PC-3 (cell line): Measurements from ENCODE around the gene PRPSAP2. TPM values are rescaled to one million over a fixed set of nuclear protein-coding genes. Genes with fewer than 3 reads are reported as not detected.

Experiments
- ATAC-seq: fragments of 200-7000 bp; cut with Tn5 transposase; 2 replicates; pipeline ENCODE4 v1.9.1; 2020; ENCODE audit warnings: mild to moderate bottlenecking, moderate library complexity
- BruUV-seq: library from RNA; stranded (reverse); fragments of 400-500 nt; replicated peaks from 2 replicates; lab custom pipeline; 2021; lab: Mats Ljungman, UMichigan
- CTCF ChIA-PET: fragments of 300-600 bp; sonication (Branson Sonifier 250); formaldehyde crosslinking; loops from one replicate; lab custom pipeline; 2022; ENCODE audit warnings: antibody characterized with exemption; lab: Charles Lee
- POLR2A ChIA-PET: fragments of 300-600 bp; sonication (Branson Sonifier 250); formaldehyde crosslinking; loops from one replicate; lab custom pipeline; 2022; ENCODE audit warnings: antibody characterized with exemption; ENCODE audit not compliant: unreplicated experiment; lab: Charles Lee
- DNase-seq: peaks from one replicate; pipeline ENCODE4 v3.0.0-alpha.2; 2015
- H2AFZ ChIP-seq: fragments of 300-600 bp; sonication (generic); 2 replicates; pipeline ENCODE4 v1.6.0; 2016; ENCODE audit warnings: antibody characterized with exemption, low read length
- H3F3A ChIP-seq: fragments of 300-600 bp; sonication (generic); one replicate; pipeline ENCODE4 v1.6.0; 2017; ENCODE audit warnings: antibody characterized with exemption, low read length, control low read depth, mild to moderate bottlenecking; ENCODE audit not compliant: unreplicated experiment
- H3K27ac ChIP-seq: fragments of 300-600 bp; sonication (generic); 2 replicates; pipeline ENCODE4 v1.5.1; 2016; ENCODE audit warnings: mild to moderate bottlenecking, low read length
- H3K27me3 ChIP-seq: fragments of 300-600 bp; sonication (generic); 2 replicates; pipeline ENCODE4 v1.6.1; 2016; ENCODE audit warnings: low read length, mixed read lengths
- H3K36me3 ChIP-seq: fragments of 300-600 bp; sonication (generic); 2 replicates; pipeline ENCODE4 v1.6.1; 2016; ENCODE audit warnings: low read depth, mixed run types, low read length, mixed read lengths
- H3K4me1 ChIP-seq: fragments of 300-600 bp; sonication (generic); 2 replicates; pipeline ENCODE4 v1.5.1; 2016; ENCODE audit warnings: low read length; ENCODE audit not compliant: insufficient read depth
- H3K4me2 ChIP-seq: fragments of 300-600 bp; sonication (generic); 2 replicates; pipeline ENCODE4 v1.6.0; 2016; ENCODE audit warnings: low read length
- H3K4me3 ChIP-seq: fragments of 300-600 bp; sonication (generic); 2 replicates; pipeline ENCODE4 v1.5.1; 2016; ENCODE audit warnings: mild to moderate bottlenecking, low read length, mixed read lengths
- H3K79me2 ChIP-seq: fragments of 300-600 bp; sonication (generic); 2 replicates; pipeline ENCODE4 v1.6.1; 2017; ENCODE audit warnings: low read length, mixed read lengths
- H3K9ac ChIP-seq: fragments of 300-600 bp; sonication (generic); 2 replicates; pipeline ENCODE4 v1.6.0; 2016; ENCODE audit warnings: mild to moderate bottlenecking, low read length
- H3K9me2 ChIP-seq: fragments of 300-600 bp; sonication (generic); replicated peaks from 2 replicates; pipeline ENCODE4 v1.6.1; 2016; ENCODE audit warnings: mixed run types, low read length, mixed read lengths
- H3K9me3 ChIP-seq: fragments of 300-600 bp; sonication (generic); 2 replicates; pipeline ENCODE4 v1.6.1; 2016; ENCODE audit warnings: low read length, mixed read lengths
- H4K20me1 ChIP-seq: fragments of 300-600 bp; sonication (generic); 2 replicates; pipeline ENCODE4 v1.6.1; 2016; ENCODE audit warnings: low read length, mixed read lengths
- EZH2 ChIP-seq: fragments of 300-600 bp; sonication (generic); IDR thresholded peaks from one replicate; pipeline ENCODE4 v1.6.1; 2017; ENCODE audit warnings: antibody characterized with exemption, mild to moderate bottlenecking, low read length; ENCODE audit not compliant: unreplicated experiment
- EZH2phosphoT487 ChIP-seq: fragments of 300-600 bp; sonication (generic); IDR thresholded peaks from 2 replicates; pipeline ENCODE4 v1.6.1; 2018; ENCODE audit warnings: mild to moderate bottlenecking, antibody characterized with exemption, low read length, borderline replicate concordance
- intact Hi-C: fragments of 100-400 bp; cut with micrococcal nuclease; formaldehyde crosslinking; loops from 2 replicates; pipeline ENCODE4 v1.9.0; 2023
- total RNA-seq: library from RNA; depleted of rRNA; stranded (reverse); fragments of >200 nt; gene quantifications from 2 replicates; pipeline ENCODE4 v1.2.3, GENCODE V29; 2014
- TF ChIP-seq, protein P1 (sequence below): fragments of 300-600 bp; sonication (generic); conservative IDR thresholded peaks from 2 replicates; pipeline ENCODE4 v1.5.1; 2017; ENCODE audit warnings: antibody characterized with exemption, low read depth, mild to moderate bottlenecking, low read length

Gene PRPSAP2
- total RNA-seq, 1 experiment from 2014 or later, result 81.3 TPM

- no peak for TF ChIP-seq EZH2
- TF ChIP-seq, protein P1, sequence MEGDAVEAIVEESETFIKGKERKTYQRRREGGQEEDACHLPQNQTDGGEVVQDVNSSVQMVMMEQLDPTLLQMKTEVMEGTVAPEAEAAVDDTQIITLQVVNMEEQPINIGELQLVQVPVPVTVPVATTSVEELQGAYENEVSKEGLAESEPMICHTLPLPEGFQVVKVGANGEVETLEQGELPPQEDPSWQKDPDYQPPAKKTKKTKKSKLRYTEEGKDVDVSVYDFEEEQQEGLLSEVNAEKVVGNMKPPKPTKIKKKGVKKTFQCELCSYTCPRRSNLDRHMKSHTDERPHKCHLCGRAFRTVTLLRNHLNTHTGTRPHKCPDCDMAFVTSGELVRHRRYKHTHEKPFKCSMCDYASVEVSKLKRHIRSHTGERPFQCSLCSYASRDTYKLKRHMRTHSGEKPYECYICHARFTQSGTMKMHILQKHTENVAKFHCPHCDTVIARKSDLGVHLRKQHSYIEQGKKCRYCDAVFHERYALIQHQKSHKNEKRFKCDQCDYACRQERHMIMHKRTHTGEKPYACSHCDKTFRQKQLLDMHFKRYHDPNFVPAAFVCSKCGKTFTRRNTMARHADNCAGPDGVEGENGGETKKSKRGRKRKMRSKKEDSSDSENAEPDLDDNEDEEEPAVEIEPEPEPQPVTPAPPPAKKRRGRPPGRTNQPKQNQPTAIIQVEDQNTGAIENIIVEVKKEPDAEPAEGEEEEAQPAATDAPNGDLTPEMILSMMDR, result no peak
- TF ChIP-seq EZH2phosphoT487, result no peak
- Histone ChIP-seq H3F3A (peaks cover 8% of the 10 kb centered on the region), H2AFZ (no peak overlapping the region), H3K79me2 (no peaks in the 10 kb centered on the region), H3K4me2 (no peak overlapping the region), H4K20me1 (no peaks in the 10 kb centered on the region), H3K9ac (no peak overlapping the region), H3K27me3 (no peaks in the 10 kb centered on the region), H3K27ac (no peak overlapping the region), H3K4me3 (no peak overlapping the region), H3K9me3 (no peaks in the 10 kb centered on the region), H3K36me3 (peaks cover 20% of the 10 kb centered on the region), H3K9me2 (no peaks in the 10 kb centered on the region), H3K4me1 (peaks cover 28% of the 10 kb centered on the region)
- no peak for DNase-seq
- no peak for ATAC-seq
- intact Hi-C loops, result no loop called here
- POLR2A ChIA-PET, result no interaction called here
- BruUV-seq, result no TSS peak
- CTCF ChIA-PET, result no interaction called here
Observed at GRCh38 chr17:18917506-18918032, 59.6 kb downstream of the PRPSAP2 start.

DNA sequence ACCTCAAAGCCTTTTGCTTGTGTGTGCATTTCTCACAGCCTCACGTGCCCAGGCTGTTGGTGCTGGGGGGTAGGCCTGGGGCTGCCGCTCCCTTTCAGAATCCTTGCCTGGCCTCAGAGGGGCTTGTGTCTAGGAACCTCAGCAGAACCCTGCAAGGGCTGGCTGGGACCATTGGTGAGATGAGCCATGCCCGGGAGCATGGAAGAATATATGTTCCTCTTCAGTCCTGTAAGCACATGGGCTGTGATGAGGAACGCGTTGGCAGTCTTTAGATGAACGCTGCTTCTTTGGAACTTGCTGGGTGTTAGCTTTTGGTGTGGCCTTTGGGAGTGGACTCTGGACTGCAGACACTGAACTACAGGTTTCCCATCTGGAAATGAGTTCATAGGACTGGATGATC, 62.0 kb downstream of the PRPSAP2 start:
- POLR2A ChIA-PET, result no interaction called here
- Histone ChIP-seq H3K4me1 (peaks cover 31% of the 10 kb centered on the region), H3K27ac (peak overlapping the region; percentile 98), H4K20me1 (no peaks in the 10 kb centered on the region), H3F3A (peaks cover 8% of the 10 kb centered on the region), H3K36me3 (peaks cover 23% of the 10 kb centered on the region), H2AFZ (no peak overlapping the region), H3K27me3 (no peaks in the 10 kb centered on the region), H3K9ac (peak overlapping the region; percentile 87), H3K79me2 (peaks cover 6% of the 10 kb centered on the region), H3K4me2 (peak overlapping the region; percentile 10; the same call in 1 of the 2 replicates), H3K9me3 (no peaks in the 10 kb centered on the region), H3K9me2 (no peaks in the 10 kb centered on the region), H3K4me3 (no peak overlapping the region)
- no peak for TF ChIP-seq EZH2phosphoT487
- TF ChIP-seq, protein P1, result no peak
- no peak for TF ChIP-seq EZH2
- CTCF ChIA-PET, result no interaction called here
- BruUV-seq, result no TSS peak
- no peak for ATAC-seq
- intact Hi-C loops, result no loop called here
- DNase-seq, result no peak

DNA sequence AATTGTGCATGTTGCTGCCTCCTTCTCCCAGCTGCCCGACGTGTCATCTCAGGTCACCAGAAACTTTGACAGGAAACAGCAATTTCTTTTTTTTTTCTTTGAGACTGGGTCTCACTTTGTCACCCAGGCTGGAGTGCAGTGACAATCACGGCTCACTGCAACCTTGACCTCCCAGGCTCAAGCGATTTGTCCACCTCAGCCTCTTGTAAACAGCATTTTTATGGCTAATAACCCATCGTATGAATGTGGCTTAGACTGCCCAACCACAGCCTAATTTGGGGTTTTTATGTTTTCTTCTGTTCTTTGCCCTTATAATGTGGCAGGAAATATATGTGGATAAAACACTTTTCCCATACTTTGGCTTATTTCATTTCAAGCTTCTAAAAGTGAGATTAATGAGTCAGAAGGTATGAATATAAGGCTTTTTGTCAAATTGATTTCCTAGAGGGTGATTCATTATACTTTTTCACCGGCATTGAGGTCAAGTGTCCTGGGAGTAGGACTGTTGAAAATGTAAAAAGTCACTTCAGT, 63.0 kb downstream of the PRPSAP2 start:
- H3K4me1 ChIP-seq, result peaks cover 31% of the 10 kb centered on the region
- H3K79me2 ChIP-seq, result peaks cover 6% of the 10 kb centered on the region
- no peaks in the 10 kb centered on the region for H3K27me3 ChIP-seq
- H3K9me3 ChIP-seq, result no peaks in the 10 kb centered on the region
- no peak overlapping the region for H2AFZ ChIP-seq
- intact Hi-C loops, result no loop called here
- H3K4me3 ChIP-seq, result peak overlapping the region; percentile 38
- H3K9ac ChIP-seq, result peak overlapping the region; percentile 87
- peak overlapping the region; percentile 98 for H3K27ac ChIP-seq
- H3K4me2 ChIP-seq, result peak overlapping the region; percentile 77
- no peak for TF ChIP-seq EZH2
- TF ChIP-seq, protein P1, result no peak
- TF ChIP-seq EZH2phosphoT487, result no peak
- ChIA-PET CTCF (no interaction called here), POLR2A (interaction anchor here (0.6 kb wide), 1 partner anchor 10 kb away, joined by 5 read pairs; no protein-coding TSS in a partner anchor)
- DNase-seq (peak; percentile 74), ATAC-seq (peak; percentile 69)
- H3F3A ChIP-seq, result peaks cover 8% of the 10 kb centered on the region
- H3K9me2 ChIP-seq, result no peaks in the 10 kb centered on the region
- BruUV-seq, result no TSS peak
- H3K36me3 ChIP-seq, result peaks cover 21% of the 10 kb centered on the region
- H4K20me1 ChIP-seq, result no peaks in the 10 kb centered on the region
